GM23338 (cell line): ENCODE data around the gene C1orf198.

ENCODE experiments used
- ETS1 ChIP-seq: IDR thresholded peaks from 2 replicates; pipeline ENCODE4 v1.6.1; 2016; ENCODE audit warnings: antibody characterized with exemption
- EZH2 ChIP-seq: fragments of 200-600 bp; sonication (generic); IDR thresholded peaks from one replicate; pipeline ENCODE4 v1.8.0; 2017; ENCODE audit warnings: antibody characterized with exemption, mild to moderate bottlenecking, low read depth; ENCODE audit not compliant: unreplicated experiment
- JUNB ChIP-seq: IDR thresholded peaks from one replicate; pipeline ENCODE4 v1.6.1; 2016; ENCODE audit warnings: antibody characterized with exemption; ENCODE audit not compliant: unreplicated experiment
- NANOG ChIP-seq: IDR thresholded peaks from 2 replicates; pipeline ENCODE4 v1.6.1; 2016; ENCODE audit warnings: antibody characterized with exemption, borderline replicate concordance
- POLR2AphosphoS5 ChIP-seq: IDR thresholded peaks from 2 replicates; pipeline ENCODE4 v1.6.1; 2016; ENCODE audit warnings: antibody characterized with exemption, low read depth
- REST ChIP-seq: IDR thresholded peaks from one replicate; pipeline ENCODE4 v1.6.1; 2018; ENCODE audit warnings: antibody characterized with exemption; ENCODE audit not compliant: unreplicated experiment
- TF ChIP-seq, protein P1 (sequence below), 2 experiments: fragments of 200-600 bp in 1 of 2; sonication (generic) in 1 of 2; conservative IDR thresholded peaks; 2 replicates each; pipeline versions ENCODE4 v1.5.1 to v1.6.1; 2016 to 2017; ENCODE audit warnings: antibody characterized with exemption in 2 of 2, low read depth in 2 of 2, mild to moderate bottlenecking in 2 of 2, moderate library complexity in 1 of 2
- TF ChIP-seq, protein P2 (sequence below): fragments of 250-450 bp; sonication (Bioruptor Pico); IDR thresholded peaks from 2 replicates; pipeline ENCODE4 v1.5.0; 2020; ENCODE audit warnings: mild to moderate bottlenecking, moderate library complexity

- TF ChIP-seq, protein P1, sequence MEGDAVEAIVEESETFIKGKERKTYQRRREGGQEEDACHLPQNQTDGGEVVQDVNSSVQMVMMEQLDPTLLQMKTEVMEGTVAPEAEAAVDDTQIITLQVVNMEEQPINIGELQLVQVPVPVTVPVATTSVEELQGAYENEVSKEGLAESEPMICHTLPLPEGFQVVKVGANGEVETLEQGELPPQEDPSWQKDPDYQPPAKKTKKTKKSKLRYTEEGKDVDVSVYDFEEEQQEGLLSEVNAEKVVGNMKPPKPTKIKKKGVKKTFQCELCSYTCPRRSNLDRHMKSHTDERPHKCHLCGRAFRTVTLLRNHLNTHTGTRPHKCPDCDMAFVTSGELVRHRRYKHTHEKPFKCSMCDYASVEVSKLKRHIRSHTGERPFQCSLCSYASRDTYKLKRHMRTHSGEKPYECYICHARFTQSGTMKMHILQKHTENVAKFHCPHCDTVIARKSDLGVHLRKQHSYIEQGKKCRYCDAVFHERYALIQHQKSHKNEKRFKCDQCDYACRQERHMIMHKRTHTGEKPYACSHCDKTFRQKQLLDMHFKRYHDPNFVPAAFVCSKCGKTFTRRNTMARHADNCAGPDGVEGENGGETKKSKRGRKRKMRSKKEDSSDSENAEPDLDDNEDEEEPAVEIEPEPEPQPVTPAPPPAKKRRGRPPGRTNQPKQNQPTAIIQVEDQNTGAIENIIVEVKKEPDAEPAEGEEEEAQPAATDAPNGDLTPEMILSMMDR (conservative IDR thresholded peaks at IDR 0.05; ENCODE audit: low read depth in 2 of 2) = no peak
- TF ChIP-seq POLR2AphosphoS5 (no peak), EZH2 (no peak), REST (no peak), ETS1 (no peak), NANOG (no peak), JUNB (no peak)
- TF ChIP-seq, protein P2, sequence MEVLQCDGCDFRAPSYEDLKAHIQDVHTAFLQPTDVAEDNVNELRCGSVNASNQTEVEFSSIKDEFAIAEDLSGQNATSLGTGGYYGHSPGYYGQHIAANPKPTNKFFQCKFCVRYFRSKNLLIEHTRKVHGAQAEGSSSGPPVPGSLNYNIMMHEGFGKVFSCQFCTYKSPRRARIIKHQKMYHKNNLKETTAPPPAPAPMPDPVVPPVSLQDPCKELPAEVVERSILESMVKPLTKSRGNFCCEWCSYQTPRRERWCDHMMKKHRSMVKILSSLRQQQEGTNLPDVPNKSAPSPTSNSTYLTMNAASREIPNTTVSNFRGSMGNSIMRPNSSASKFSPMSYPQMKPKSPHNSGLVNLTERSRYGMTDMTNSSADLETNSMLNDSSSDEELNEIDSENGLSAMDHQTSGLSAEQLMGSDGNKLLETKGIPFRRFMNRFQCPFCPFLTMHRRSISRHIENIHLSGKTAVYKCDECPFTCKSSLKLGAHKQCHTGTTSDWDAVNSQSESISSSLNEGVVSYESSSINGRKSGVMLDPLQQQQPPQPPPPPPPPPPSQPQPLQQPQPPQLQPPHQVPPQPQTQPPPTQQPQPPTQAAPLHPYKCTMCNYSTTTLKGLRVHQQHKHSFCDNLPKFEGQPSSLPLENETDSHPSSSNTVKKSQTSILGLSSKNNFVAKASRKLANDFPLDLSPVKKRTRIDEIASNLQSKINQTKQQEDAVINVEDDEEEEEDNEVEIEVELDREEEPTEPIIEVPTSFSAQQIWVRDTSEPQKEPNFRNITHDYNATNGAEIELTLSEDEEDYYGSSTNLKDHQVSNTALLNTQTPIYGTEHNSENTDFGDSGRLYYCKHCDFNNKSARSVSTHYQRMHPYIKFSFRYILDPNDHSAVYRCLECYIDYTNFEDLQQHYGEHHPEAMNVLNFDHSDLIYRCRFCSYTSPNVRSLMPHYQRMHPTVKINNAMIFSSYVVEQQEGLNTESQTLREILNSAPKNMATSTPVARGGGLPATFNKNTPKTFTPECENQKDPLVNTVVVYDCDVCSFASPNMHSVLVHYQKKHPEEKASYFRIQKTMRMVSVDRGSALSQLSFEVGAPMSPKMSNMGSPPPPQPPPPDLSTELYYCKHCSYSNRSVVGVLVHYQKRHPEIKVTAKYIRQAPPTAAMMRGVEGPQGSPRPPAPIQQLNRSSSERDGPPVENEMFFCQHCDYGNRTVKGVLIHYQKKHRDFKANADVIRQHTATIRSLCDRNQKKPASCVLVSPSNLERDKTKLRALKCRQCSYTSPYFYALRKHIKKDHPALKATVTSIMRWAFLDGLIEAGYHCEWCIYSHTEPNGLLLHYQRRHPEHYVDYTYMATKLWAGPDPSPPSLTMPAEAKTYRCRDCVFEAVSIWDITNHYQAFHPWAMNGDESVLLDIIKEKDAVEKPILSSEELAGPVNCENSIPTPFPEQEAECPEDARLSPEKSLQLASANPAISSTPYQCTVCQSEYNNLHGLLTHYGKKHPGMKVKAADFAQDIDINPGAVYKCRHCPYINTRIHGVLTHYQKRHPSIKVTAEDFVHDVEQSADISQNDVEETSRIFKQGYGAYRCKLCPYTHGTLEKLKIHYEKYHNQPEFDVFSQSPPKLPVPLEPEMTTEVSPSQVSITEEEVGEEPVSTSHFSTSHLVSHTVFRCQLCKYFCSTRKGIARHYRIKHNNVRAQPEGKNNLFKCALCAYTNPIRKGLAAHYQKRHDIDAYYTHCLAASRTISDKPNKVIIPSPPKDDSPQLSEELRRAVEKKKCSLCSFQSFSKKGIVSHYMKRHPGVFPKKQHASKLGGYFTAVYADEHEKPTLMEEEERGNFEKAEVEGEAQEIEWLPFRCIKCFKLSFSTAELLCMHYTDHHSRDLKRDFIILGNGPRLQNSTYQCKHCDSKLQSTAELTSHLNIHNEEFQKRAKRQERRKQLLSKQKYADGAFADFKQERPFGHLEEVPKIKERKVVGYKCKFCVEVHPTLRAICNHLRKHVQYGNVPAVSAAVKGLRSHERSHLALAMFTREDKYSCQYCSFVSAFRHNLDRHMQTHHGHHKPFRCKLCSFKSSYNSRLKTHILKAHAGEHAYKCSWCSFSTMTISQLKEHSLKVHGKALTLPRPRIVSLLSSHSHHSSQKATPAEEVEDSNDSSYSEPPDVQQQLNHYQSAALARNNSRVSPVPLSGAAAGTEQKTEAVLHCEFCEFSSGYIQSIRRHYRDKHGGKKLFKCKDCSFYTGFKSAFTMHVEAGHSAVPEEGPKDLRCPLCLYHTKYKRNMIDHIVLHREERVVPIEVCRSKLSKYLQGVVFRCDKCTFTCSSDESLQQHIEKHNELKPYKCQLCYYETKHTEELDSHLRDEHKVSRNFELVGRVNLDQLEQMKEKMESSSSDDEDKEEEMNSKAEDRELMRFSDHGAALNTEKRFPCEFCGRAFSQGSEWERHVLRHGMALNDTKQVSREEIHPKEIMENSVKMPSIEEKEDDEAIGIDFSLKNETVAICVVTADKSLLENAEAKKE (CRISPR knock-in tag) = no peak
Measured at GRCh38 chr1:230833511-230833910, 34.8 kb downstream of the C1orf198 start.
